ENCODE data around the gene MAGEA10.

The MAGEA10 gene

GRCh38 chrX:152086141-152086540 lies 52.2 kb downstream of the MAGEA10 start:
- Histone ChIP-seq H3K4me2 (no peak overlapping the region), H3K36me3 (no peaks in the 10 kb centered on the region), H3K4me3 (no peak overlapping the region), H4K20me1 (no peaks in the 10 kb centered on the region), H3K27ac (no peak overlapping the region), H3K27me3 (peaks cover 61% of the 10 kb centered on the region), H3K9ac (no peak overlapping the region), H3K9me3 (no peaks in the 10 kb centered on the region), H3K4me1 (no peaks in the 10 kb centered on the region)
- TF ChIP-seq Cebpa-rat (IDR thresholded peaks at IDR 0.05), result no peak
